GM19467 (cell line): ENCODE results near the gene TNIP1.

Experiments used
- ATAC-seq: cut with Tn5 transposase; IDR thresholded peaks from one replicate; pipeline ENCODE4 v1.9.1; 2021; ENCODE audit warnings: mild to moderate bottlenecking, moderate library complexity; ENCODE audit not compliant: unreplicated experiment

The TNIP1 gene

DNA sequence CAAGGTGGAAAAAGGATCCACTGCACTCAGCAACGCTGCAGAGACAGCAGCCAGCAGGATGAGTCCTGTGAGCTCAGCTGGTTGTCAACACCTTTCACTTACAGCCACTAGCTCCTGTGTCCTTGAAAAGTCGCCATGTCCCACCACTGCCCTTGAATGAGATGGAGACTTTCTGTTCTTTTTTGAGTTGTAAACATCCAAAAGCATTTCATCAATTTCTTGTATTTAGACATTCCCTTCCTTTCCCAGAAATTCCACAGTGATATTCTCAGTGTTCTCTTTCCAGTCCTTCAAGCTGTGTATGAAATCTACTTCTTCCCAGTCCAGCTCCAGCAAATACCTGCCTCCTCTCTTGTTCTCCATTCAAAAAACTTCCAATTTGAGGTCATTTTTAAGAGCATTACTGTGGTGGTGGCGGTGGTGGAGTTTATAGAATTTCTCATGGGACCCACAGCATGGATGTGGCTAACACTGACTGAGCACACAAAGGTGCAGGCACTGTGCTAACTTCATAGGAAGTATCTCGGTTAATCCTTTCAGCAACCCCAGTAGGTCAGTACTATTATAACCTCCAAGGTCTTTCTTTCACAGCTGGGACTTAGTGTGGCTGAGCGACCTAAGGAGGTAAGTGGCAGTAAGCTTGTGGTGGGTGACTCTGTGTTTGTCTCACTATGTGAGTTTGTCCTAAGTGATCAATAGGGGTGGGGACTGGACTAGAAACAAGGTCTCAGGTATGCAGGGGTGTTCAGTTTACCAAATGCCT, 75.5 kb downstream of the TNIP1 start:
- ATAC-seq = no peak

DNA sequence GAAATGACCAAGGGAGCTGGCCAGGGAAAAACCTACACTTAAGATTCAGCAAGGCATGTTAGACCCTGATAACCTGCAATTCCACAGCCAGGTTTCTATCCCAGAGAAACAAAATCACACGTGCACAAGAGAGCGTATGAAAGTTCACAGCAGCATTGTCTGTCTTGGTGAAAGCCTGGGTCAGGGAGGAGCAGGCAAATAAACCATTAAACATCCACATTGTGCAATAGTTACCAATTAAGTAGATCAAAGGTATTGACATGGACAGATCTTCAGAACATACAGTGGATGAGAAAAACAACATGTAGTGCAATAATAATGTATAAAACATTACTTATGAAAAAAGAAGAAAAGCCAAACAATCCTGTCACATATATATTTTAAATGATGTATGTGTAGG, 76.3 kb downstream of the TNIP1 start:
- ATAC-seq = no peak

- no peak for ATAC-seq
Measured at GRCh38 chr5:151003503-151003860, 77.4 kb downstream of the TNIP1 start.

DNA sequence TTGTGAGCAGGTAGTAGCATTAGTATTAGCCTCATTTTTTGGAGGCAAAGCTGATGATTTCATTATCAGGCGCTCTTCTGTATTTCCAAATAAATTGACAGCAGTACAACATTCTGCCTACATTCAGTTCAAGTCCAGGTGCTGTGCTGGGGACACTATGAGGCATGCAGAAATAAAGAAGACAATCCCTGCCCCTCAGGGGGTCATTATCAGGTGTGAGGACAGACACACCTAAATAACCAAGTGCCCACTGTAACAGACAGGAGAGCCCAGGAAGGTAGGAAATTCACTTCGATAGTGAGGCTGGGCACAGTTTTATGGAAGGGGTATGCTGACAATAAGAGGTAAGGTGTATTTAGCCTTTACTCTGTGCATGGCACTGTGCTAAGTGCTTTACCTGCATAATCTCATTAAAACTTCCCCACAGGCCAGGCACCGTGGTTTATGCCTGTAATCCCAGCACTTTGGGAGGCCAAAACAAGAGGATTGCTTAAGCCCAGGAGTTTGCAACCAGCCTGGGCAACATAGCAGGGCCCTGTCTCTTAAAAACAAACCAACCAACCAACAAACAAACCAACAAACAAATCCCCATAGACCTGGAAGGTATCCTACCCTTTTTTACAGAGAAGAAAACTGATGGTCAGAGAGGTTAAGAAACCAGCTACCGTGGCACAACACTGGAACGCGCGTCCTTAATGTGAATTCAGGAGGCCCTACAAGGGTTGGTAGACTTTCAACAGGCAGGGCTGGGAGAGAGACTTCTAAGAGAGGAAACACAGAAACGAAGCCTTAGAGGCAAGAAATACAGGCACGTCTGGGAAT, 77.9 kb downstream of the TNIP1 start:
- ATAC-seq = no peak

- ATAC-seq = no peak
Measured at GRCh38 chr5:151002250-151002649, 78.6 kb downstream of the TNIP1 start.

- ATAC-seq = no peak
Measured at GRCh38 chr5:151001436-151001835, 79.4 kb downstream of the TNIP1 start.

DNA sequence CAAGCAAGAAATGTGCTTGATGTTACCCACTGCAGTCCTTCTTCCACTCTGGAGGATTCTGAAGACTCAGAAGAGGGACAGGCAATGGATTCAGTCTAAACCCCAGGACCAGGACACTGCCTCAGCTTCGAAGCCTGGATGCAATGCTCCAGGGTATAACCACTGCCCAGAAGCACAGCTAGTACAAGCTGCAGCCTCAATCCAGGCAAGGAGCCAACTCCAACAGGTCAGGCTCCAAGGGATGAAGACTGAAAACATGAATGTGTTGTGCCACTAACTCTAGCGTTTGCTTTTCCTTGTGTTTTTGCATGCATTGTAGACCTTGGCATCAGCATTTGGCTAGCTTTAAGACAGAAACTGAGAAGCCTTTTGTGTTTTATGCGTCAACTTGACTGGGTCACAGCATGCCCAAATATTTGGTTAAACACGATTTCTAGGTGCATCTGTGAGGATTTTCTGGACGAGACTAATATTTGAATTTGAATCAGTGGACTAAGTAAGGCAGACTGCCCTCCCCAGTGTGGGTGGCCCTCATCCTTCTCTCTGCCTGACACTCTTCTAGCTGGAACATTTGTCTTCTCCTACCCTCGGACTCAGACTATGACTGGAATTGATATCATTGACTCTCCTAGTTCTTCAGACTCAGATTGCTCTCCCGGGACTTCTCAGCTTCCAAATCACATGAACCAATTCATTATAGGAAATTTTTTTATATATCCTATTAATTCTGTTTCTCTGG, 81.0 kb downstream of the TNIP1 start:
- ATAC-seq = no peak

DNA sequence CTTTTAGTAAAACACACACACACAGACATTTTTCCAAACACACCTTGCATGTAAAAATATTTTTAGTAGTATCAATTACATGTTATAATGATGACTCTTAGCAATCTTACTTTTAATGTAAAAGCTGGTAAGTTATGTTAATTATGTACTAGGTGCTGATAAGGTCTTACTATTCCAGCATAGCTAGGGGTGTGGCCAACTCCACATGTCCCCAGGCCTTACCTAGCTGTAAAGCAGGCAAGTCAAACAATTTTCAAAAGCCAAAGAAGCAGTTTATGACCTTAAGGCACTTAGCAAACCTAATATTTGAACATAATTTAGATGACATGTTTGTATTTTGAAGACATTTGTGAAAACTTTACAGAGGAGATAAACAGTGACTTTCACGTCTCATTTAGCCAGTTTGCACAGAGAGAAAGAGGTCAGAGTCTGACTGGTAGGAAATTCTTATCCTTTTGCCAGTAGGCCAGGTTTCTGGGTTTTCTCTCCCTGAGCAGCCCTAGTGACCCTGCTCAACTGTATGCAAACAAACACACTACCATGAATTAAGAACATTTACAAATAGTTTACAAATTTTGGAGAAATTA, 86.9 kb downstream of the TNIP1 start:
- ATAC-seq = no peak

DNA sequence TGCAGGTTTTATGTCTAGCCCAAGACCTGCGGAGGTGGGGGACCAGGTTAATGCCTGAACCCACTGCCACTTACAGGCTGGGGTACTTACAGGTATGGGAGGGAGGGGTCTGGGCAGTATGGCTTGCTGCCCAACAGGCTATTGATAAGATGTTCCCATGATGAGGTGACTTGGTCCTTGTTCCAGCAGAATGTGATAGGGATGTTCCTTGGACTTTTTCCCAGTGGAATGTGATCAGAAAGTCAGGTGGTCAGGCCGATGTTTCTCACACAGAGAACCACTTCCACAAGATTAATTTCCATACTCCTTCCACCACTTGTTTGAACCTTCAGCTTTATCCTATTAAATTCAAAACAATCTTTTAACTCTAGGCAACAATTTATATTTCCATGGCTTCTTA, 87.4 kb downstream of the TNIP1 start:
- ATAC-seq = no peak

GRCh38 chr5:150992705-150993104, 88.1 kb downstream of the TNIP1 start:
- no peak for ATAC-seq

DNA sequence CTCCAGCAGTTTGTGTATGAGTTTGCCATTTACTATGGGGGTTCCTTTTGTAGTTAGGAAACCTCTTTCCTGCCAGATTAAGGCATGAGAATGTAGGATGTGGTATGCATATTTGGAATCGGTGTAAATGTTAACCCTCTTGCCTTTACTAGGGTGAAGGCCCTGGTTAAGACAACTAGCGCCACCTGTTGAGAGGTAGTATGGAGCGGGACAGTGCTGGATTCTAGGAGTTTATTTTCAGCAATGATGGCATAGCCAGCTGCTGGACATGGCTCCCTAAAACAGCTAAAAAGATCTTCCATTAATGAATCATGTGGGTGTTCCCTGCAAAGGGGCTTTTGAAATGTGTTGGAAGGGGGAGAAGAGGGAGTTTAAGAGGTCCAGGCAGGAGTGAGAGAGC, 91.1 kb downstream of the TNIP1 start:
- ATAC-seq = no peak

GRCh38 chr5:150987746-150988145, 93.1 kb downstream of the TNIP1 start:
- no peak for ATAC-seq
